Keratinocyte (primary cell): Measurements from ENCODE around the gene DSG2. TPM values are rescaled to one million over a fixed set of nuclear protein-coding genes. Genes with fewer than 3 reads are reported as not detected.

ENCODE experiments used
- DNase-seq: peaks from one replicate; pipeline ENCODE4 v3.0.0-alpha.2; 2011; ENCODE audit warnings: low read depth, missing footprints, low spot score
- FAIRE-seq: peaks from 2 replicates; lab custom pipeline; 2011; peaks lifted over from hg19 to GRCh38; lab: Jason Lieb, UNC
- H2AFZ ChIP-seq: 2 replicates; pipeline ENCODE4 v1.6.0; 2012; ENCODE audit warnings: low read length, control low read depth, inconsistent platforms; ENCODE audit not compliant: control insufficient read depth
- H3K27ac ChIP-seq: 2 replicates; pipeline ENCODE4 v1.5.1; 2011; ENCODE audit warnings: low read length; ENCODE audit not compliant: control insufficient read depth, insufficient read depth
- H3K27me3 ChIP-seq: 3 replicates; pipeline ENCODE4 v1.6.0; 2011; ENCODE audit warnings: low read length; ENCODE audit not compliant: control insufficient read depth, insufficient read depth; ENCODE audit errors: extremely low read depth
- H3K36me3 ChIP-seq, 2 experiments: 2 replicates in 1 of 2; 3 replicates in 1 of 2; pipeline ENCODE4 v1.5.1; 2011; ENCODE audit warnings: low read length in 2 of 2, mild to moderate bottlenecking in 1 of 2; ENCODE audit not compliant: control insufficient read depth in 2 of 2, insufficient read depth in 2 of 2; ENCODE audit errors: extremely low read depth in 1 of 2
- H3K4me1 ChIP-seq: 3 replicates; pipeline ENCODE4 v1.5.1; 2011; ENCODE audit warnings: low read length; ENCODE audit not compliant: control insufficient read depth, insufficient read depth; ENCODE audit errors: extremely low read depth
- H3K4me2 ChIP-seq: 3 replicates; pipeline ENCODE4 v1.6.0; 2011; ENCODE audit warnings: low read depth, low read length; ENCODE audit not compliant: control insufficient read depth, insufficient read depth; ENCODE audit errors: extremely low read depth
- H3K4me3 ChIP-seq, 3 experiments: fragments of 200-600 bp in 1 of 3; sonication (generic) in 1 of 3; 2 replicates in 2 of 3; 3 replicates in 1 of 3; pipeline ENCODE4 v1.5.1; 2011 to 2016; ENCODE audit warnings: low read length in 3 of 3, mild to moderate bottlenecking in 3 of 3, control low read depth in 2 of 3, inconsistent platforms in 1 of 3, low read depth in 1 of 3, mixed read lengths in 1 of 3, mixed run types in 1 of 3, moderate library complexity in 1 of 3; ENCODE audit not compliant: control insufficient read depth in 2 of 3, insufficient read depth in 2 of 3; ENCODE audit errors: extremely low read depth in 1 of 3
- H3K79me2 ChIP-seq: 2 replicates; pipeline ENCODE4 v1.6.0; 2012; ENCODE audit warnings: low read length; ENCODE audit not compliant: control insufficient read depth, insufficient read depth
- H3K9ac ChIP-seq: 3 replicates; pipeline ENCODE4 v1.6.0; 2011; ENCODE audit warnings: low read length; ENCODE audit not compliant: control insufficient read depth, insufficient read depth; ENCODE audit errors: extremely low read depth
- H3K9me1 ChIP-seq: 3 replicates; pipeline ENCODE4 v1.6.0; 2011; ENCODE audit warnings: low read length; ENCODE audit not compliant: control insufficient read depth, insufficient read depth; ENCODE audit errors: extremely low read depth
- H3K9me3 ChIP-seq: 2 replicates; pipeline ENCODE4 v1.5.1; 2012; ENCODE audit warnings: low read depth, low read length; ENCODE audit not compliant: control insufficient read depth
- H4K20me1 ChIP-seq: 3 replicates; pipeline ENCODE4 v1.6.0; 2011; ENCODE audit warnings: low read length; ENCODE audit not compliant: control insufficient read depth, insufficient read depth; ENCODE audit errors: extremely low read depth
- CTCF ChIP-seq, 3 experiments: IDR thresholded peaks in 1 of 3; conservative IDR thresholded peaks in 1 of 3; optimal IDR thresholded peaks in 1 of 3; 2 replicates in 2 of 3; 3 replicates in 1 of 3; pipeline versions ENCODE3 to v1.5.1; 2011; ENCODE audit warnings: low read length in 3 of 3, mild to moderate bottlenecking in 3 of 3, moderate library complexity in 2 of 3, control low read depth in 1 of 3, inconsistent platforms in 1 of 3; ENCODE audit not compliant: insufficient read depth in 2 of 3; ENCODE audit errors: extremely low read depth in 1 of 3
- EZH2 ChIP-seq: IDR thresholded peaks from one replicate; pipeline ENCODE4 v1.6.1; 2012; ENCODE audit warnings: inconsistent platforms, mild to moderate bottlenecking, low read length, moderate library complexity
- dilution Hi-C: fragments of 300-500 bp; cut with MboI; formaldehyde crosslinking; loops from one replicate; pipeline ENCODE4 v1.7.0; 2020; ENCODE audit warnings: low sequenced_read_pairs; ENCODE audit not compliant: extremely low pct_ligation_motif_present
- polyA plus RNA-seq, 5 experiments: library from polyadenylated mRNA; depleted of rRNA in 3 of 5; stranded (reverse) in 3 of 5; stranded (forward) in 1 of 5; unstranded in 1 of 5; fragments of >200 nt; gene quantifications; 1 replicate in 1 of 5; 2 replicates in 3 of 5; 3 replicates in 1 of 5; pipeline versions ENCODE4 v1.2.1 to v1.2.3, GENCODE V29; 2011 to 2012; ENCODE audit warnings: missing spikeins in 2 of 5, low read depth in 1 of 5, low replicate concordance in 1 of 5

The DSG2 gene
- polyA plus RNA-seq, 1 donor (not counting 4 experiments of a cell fraction or from before 2014, with no cell fraction given), result 140 TPM

- dilution Hi-C loops, result no loop called here
- DNase-seq (no peak), FAIRE-seq (no peak)
- Histone ChIP-seq H2AFZ (no peak overlapping the region), H3K79me2 (no peaks in the 10 kb centered on the region), H3K27me3 (no peaks in the 10 kb centered on the region), H3K27ac (no peak overlapping the region), H3K4me2 (no peak overlapping the region), H3K9me3 (no peaks in the 10 kb centered on the region), H3K4me3 (no peak overlapping the region), H3K9ac (no peak overlapping the region), H3K4me1 (peaks cover 8% of the 10 kb centered on the region), H4K20me1 (no peaks in the 10 kb centered on the region), H3K36me3 (no peaks in the 10 kb centered on the region), H3K9me1 (no peaks in the 10 kb centered on the region)
- no peak for TF ChIP-seq EZH2
Measured at GRCh38 chr18:31592506-31593157, 94.7 kb downstream of the DSG2 start.

GRCh38 chr18:31595121-31595771, 97.3 kb downstream of the DSG2 start:
- H3K79me2 ChIP-seq, result no peaks in the 10 kb centered on the region
- dilution Hi-C loops, result no loop called here
- H4K20me1 ChIP-seq, result no peaks in the 10 kb centered on the region
- H3K9me3 ChIP-seq, result no peaks in the 10 kb centered on the region
- H3K9me1 ChIP-seq, result no peaks in the 10 kb centered on the region
- no peaks in the 10 kb centered on the region for H3K27me3 ChIP-seq
- no peak overlapping the region for H3K4me2 ChIP-seq
- no peak for DNase-seq
- peaks cover 8% of the 10 kb centered on the region for H3K4me1 ChIP-seq
- H2AFZ ChIP-seq, result no peak overlapping the region
- FAIRE-seq, result no peak
- no peak overlapping the region for H3K9ac ChIP-seq
- no peak for TF ChIP-seq EZH2
- no peak for TF ChIP-seq CTCF (optimal IDR thresholded peaks at IDR 0.05 in 1 of 3, IDR thresholded peaks at IDR 0.05 in 1 of 3, conservative IDR thresholded peaks at IDR 0.05 in 1 of 3; ENCODE audit: extremely low read depth in 1 of 3, insufficient read depth in 2 of 3, low read length in 3 of 3)
- H3K4me3 ChIP-seq, result no peak overlapping the region
- no peaks in the 10 kb centered on the region for H3K36me3 ChIP-seq
- no peak overlapping the region for H3K27ac ChIP-seq
